HG03097 (cell line): ENCODE data around the gene STAG3.
"Not testable (repeated sequence)": the region's sequence is repeated elsewhere in the genome, so short reads cannot be mapped to it uniquely, and the experiment has no call there.

ENCODE experiments used
- ATAC-seq: cut with Tn5 transposase; IDR thresholded peaks from one replicate; pipeline ENCODE4 v1.9.1; 2021; ENCODE audit not compliant: unreplicated experiment, low FRiP score

Gene STAG3

GRCh38 chr7:100246121-100246864 lies 68.6 kb downstream of the STAG3 start:
- ATAC-seq: not testable (repeated sequence)

- ATAC-seq: not testable (repeated sequence)
Measured at GRCh38 chr7:100246865-100247137, 69.1 kb downstream of the STAG3 start.

- no peak for ATAC-seq
Measured at GRCh38 chr7:100247152-100247757, 69.5 kb downstream of the STAG3 start.

- ATAC-seq: no peak
Measured at GRCh38 chr7:100248483-100248882, 70.8 kb downstream of the STAG3 start.

GRCh38 chr7:100257017-100257416 lies 79.3 kb downstream of the STAG3 start:
- ATAC-seq: no peak

GRCh38 chr7:100259984-100260383 lies 82.3 kb downstream of the STAG3 start:
- ATAC-seq: not testable (repeated sequence)

- not testable (repeated sequence) for ATAC-seq
Measured at GRCh38 chr7:100262896-100263295, 85.2 kb downstream of the STAG3 start.
